ENCODE data around the gene PCAT7. TPM values are rescaled to one million over a fixed set of nuclear protein-coding genes. Genes with fewer than 3 reads are reported as not detected.

The PCAT7 gene
- total and polyA plus RNA-seq, 2 experiments from 2014 or later: not detected

GRCh38 chr9:94511955-94512265 is 43.0 kb upstream of the PCAT7 start:
- Histone ChIP-seq H4K20me1 (ENCODE audit: insufficient read depth) (no peaks in the 10 kb centered on the region), H3K9me2 (ENCODE audit: insufficient read depth) (no peaks in the 10 kb centered on the region), H2AFZ (no peak overlapping the region), H3K27me3 (replicated peaks; ENCODE audit: insufficient read depth) (no peaks in the 10 kb centered on the region; the same call in none of the 2 replicates), H3K4me3 (no peak overlapping the region), H3K36me3 (ENCODE audit: low read depth) (no peaks in the 10 kb centered on the region), H3K4me1 (ENCODE audit: insufficient read depth) (no peaks in the 10 kb centered on the region), H3K27ac (no peak overlapping the region), H3K4me2 (ENCODE audit: unreplicated experiment) (no peak overlapping the region), H3K9ac (no peak overlapping the region), H3F3A (ENCODE audit: insufficient read depth) (no peaks in the 10 kb centered on the region), H3K79me2 (ENCODE audit: insufficient read depth) (no peaks in the 10 kb centered on the region), H3K9me3 (ENCODE audit: low read depth) (no peaks in the 10 kb centered on the region)
- WGBS, 2 experiments (ENCODE audit: low coverage in 1 of 2, low lambda C conversion rate in 2 of 2, missing lambda C conversion rate in 2 of 2): 8 to 13% methylated on average over 2 of the region's 2 CpGs
- no peak for TF ChIP-seq EZH2phosphoT487 (IDR thresholded peaks at IDR 0.05; ENCODE audit: insufficient read depth, low read depth)
- no peak for TF ChIP-seq EZH2 (IDR thresholded peaks at IDR 0.05; ENCODE audit: insufficient read depth, poor library complexity, severe bottlenecking)
- in situ Hi-C loops (cut with MboI): no loop called here
- DNase-seq: no peak

GRCh38 chr9:94514722-94515121 is 40.2 kb upstream of the PCAT7 start:
- Histone ChIP-seq H3K4me3 (no peak overlapping the region), H4K20me1 (ENCODE audit: insufficient read depth) (no peaks in the 10 kb centered on the region), H3K36me3 (ENCODE audit: low read depth) (no peaks in the 10 kb centered on the region), H3K9me3 (ENCODE audit: low read depth) (no peaks in the 10 kb centered on the region), H3K4me1 (ENCODE audit: insufficient read depth) (no peaks in the 10 kb centered on the region), H3K27me3 (replicated peaks; ENCODE audit: insufficient read depth) (no peaks in the 10 kb centered on the region; the same call in none of the 2 replicates), H3K4me2 (ENCODE audit: unreplicated experiment) (no peak overlapping the region), H3K9me2 (ENCODE audit: insufficient read depth) (no peaks in the 10 kb centered on the region), H3F3A (ENCODE audit: insufficient read depth) (no peaks in the 10 kb centered on the region), H3K27ac (no peak overlapping the region), H3K79me2 (ENCODE audit: insufficient read depth) (no peaks in the 10 kb centered on the region), H2AFZ (no peak overlapping the region), H3K9ac (no peak overlapping the region)
- in situ Hi-C loops (cut with MboI): no loop called here
- 47 to 48% methylated on average over 3 of the region's 3 CpGs for WGBS, 2 experiments (ENCODE audit: low coverage in 1 of 2, low lambda C conversion rate in 2 of 2, missing lambda C conversion rate in 2 of 2)
- DNase-seq: no peak
- TF ChIP-seq EZH2 (IDR thresholded peaks at IDR 0.05; ENCODE audit: insufficient read depth, poor library complexity, severe bottlenecking) (no peak), EZH2phosphoT487 (IDR thresholded peaks at IDR 0.05; ENCODE audit: insufficient read depth, low read depth) (no peak)

- H3K4me3 ChIP-seq: no peak overlapping the region
- no peaks in the 10 kb centered on the region; the same call in 1 of the 2 replicates for H3K27me3 ChIP-seq (replicated peaks; ENCODE audit: insufficient read depth)
- H3K79me2 ChIP-seq (ENCODE audit: insufficient read depth): no peaks in the 10 kb centered on the region
- no peak overlapping the region for H2AFZ ChIP-seq
- no peaks in the 10 kb centered on the region for H3K9me3 ChIP-seq (ENCODE audit: low read depth)
- DNase-seq: no peak
- H3K4me1 ChIP-seq (ENCODE audit: insufficient read depth): no peaks in the 10 kb centered on the region
- no peak for TF ChIP-seq EZH2phosphoT487 (IDR thresholded peaks at IDR 0.05; ENCODE audit: insufficient read depth, low read depth)
- no peak for TF ChIP-seq EZH2 (IDR thresholded peaks at IDR 0.05; ENCODE audit: insufficient read depth, poor library complexity, severe bottlenecking)
- no peak overlapping the region for H3K4me2 ChIP-seq (ENCODE audit: unreplicated experiment)
- WGBS, 2 experiments (ENCODE audit: low coverage in 1 of 2, low lambda C conversion rate in 2 of 2, missing lambda C conversion rate in 2 of 2): 55 to 57% methylated on average over 4 of the region's 4 CpGs
- H4K20me1 ChIP-seq (ENCODE audit: insufficient read depth): no peaks in the 10 kb centered on the region
- H3K27ac ChIP-seq: no peak overlapping the region
- in situ Hi-C loops (cut with MboI): no loop called here
- no peaks in the 10 kb centered on the region for H3K36me3 ChIP-seq (ENCODE audit: low read depth)
- no peaks in the 10 kb centered on the region for H3F3A ChIP-seq (ENCODE audit: insufficient read depth)
- H3K9ac ChIP-seq: no peak overlapping the region
- no peaks in the 10 kb centered on the region for H3K9me2 ChIP-seq (ENCODE audit: insufficient read depth)
Measured at GRCh38 chr9:94517254-94517653, 37.6 kb upstream of the PCAT7 start.

- Histone ChIP-seq H2AFZ (no peak overlapping the region), H3K9me3 (ENCODE audit: low read depth) (no peaks in the 10 kb centered on the region), H4K20me1 (ENCODE audit: insufficient read depth) (no peaks in the 10 kb centered on the region), H3K27me3 (replicated peaks; ENCODE audit: insufficient read depth) (no peaks in the 10 kb centered on the region; the same call in 1 of the 2 replicates), H3K4me3 (no peak overlapping the region), H3K9ac (no peak overlapping the region), H3F3A (ENCODE audit: insufficient read depth) (no peaks in the 10 kb centered on the region), H3K36me3 (ENCODE audit: low read depth) (no peaks in the 10 kb centered on the region), H3K9me2 (ENCODE audit: insufficient read depth) (no peaks in the 10 kb centered on the region), H3K79me2 (ENCODE audit: insufficient read depth) (no peaks in the 10 kb centered on the region), H3K4me1 (ENCODE audit: insufficient read depth) (no peaks in the 10 kb centered on the region), H3K27ac (no peak overlapping the region), H3K4me2 (ENCODE audit: unreplicated experiment) (no peak overlapping the region)
- TF ChIP-seq EZH2phosphoT487 (IDR thresholded peaks at IDR 0.05; ENCODE audit: insufficient read depth, low read depth) (no peak), EZH2 (IDR thresholded peaks at IDR 0.05; ENCODE audit: insufficient read depth, poor library complexity, severe bottlenecking) (no peak)
- no peak for DNase-seq
- 54 to 56% methylated on average over 7 of the region's 7 CpGs for WGBS, 2 experiments (ENCODE audit: low coverage in 1 of 2, low lambda C conversion rate in 2 of 2, missing lambda C conversion rate in 2 of 2)
- in situ Hi-C loops (cut with MboI): no loop called here
Measured at GRCh38 chr9:94525396-94526035, 29.4 kb upstream of the PCAT7 start.
